OCI-LY7 (cell line): ENCODE data around the gene MZB1.

Source experiments
- EZH2phosphoT487 ChIP-seq: fragments of 200-600 bp; sonication (generic); IDR thresholded peaks from 2 replicates; pipeline ENCODE4 v1.6.1; 2018; ENCODE audit warnings: low read depth, borderline replicate concordance, mild to moderate bottlenecking, mixed run types, antibody characterized with exemption, low read length, moderate library complexity, mixed read lengths
- TF ChIP-seq, protein P1 (sequence below): fragments of 200-600 bp; sonication (generic); conservative IDR thresholded peaks from 2 replicates; pipeline ENCODE4 v1.5.1; 2014; ENCODE audit warnings: mild to moderate bottlenecking, antibody characterized with exemption, low read length, moderate library complexity, mixed read lengths

DNA sequence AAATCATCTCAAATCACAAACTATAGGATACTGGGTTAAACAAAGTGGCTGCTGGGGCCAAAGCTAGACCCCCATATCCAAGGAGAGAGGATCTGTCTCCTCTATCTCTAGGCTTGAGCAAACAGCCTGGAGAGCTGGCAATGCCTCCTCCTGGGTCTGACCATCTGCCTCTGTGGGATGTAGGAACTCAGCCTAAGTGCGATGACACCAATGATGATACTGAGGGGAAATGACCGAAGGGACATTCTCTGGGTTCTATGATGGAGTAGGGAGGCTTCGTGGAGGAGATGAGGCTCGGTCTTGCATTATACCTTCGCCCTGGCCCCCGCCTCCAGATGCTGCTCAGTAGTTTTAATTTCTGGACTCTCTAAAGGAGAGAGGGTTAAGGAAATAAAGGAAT lies 23.4 kb upstream of the MZB1 start:
- TF ChIP-seq, protein P1, sequence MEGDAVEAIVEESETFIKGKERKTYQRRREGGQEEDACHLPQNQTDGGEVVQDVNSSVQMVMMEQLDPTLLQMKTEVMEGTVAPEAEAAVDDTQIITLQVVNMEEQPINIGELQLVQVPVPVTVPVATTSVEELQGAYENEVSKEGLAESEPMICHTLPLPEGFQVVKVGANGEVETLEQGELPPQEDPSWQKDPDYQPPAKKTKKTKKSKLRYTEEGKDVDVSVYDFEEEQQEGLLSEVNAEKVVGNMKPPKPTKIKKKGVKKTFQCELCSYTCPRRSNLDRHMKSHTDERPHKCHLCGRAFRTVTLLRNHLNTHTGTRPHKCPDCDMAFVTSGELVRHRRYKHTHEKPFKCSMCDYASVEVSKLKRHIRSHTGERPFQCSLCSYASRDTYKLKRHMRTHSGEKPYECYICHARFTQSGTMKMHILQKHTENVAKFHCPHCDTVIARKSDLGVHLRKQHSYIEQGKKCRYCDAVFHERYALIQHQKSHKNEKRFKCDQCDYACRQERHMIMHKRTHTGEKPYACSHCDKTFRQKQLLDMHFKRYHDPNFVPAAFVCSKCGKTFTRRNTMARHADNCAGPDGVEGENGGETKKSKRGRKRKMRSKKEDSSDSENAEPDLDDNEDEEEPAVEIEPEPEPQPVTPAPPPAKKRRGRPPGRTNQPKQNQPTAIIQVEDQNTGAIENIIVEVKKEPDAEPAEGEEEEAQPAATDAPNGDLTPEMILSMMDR: no peak
- no peak for TF ChIP-seq EZH2phosphoT487
